Measurements from ENCODE around the gene FDPS.

DNA sequence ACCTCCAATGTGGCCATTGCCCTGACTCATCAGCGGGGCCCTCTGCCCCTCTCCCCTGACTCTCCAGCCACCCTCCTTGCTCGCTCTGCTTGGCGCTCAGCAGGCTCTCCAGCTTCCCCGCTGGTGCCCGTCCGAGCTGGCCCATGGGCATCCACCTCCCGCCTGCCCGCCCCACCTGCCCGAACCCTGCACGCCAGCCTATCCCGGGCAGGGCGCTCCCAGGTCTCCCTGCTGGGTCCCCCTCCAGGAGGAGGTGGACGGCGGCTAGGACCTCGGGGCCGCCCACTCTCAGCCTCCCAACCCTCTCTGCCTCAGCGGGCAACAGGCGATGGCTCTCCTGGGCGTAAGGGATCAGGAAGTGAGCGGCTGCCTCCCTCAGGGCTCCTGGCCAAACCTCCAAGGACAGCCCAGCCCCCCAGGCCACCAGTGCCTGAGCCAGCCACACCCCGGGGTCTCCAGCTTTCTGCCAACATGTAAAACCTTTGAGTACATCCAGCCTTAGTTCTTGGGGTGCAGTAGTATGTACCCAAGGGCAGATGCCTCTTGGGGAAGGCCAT is 20.6 kb upstream of the FDPS start:
- TF ChIP-seq, protein P1, sequence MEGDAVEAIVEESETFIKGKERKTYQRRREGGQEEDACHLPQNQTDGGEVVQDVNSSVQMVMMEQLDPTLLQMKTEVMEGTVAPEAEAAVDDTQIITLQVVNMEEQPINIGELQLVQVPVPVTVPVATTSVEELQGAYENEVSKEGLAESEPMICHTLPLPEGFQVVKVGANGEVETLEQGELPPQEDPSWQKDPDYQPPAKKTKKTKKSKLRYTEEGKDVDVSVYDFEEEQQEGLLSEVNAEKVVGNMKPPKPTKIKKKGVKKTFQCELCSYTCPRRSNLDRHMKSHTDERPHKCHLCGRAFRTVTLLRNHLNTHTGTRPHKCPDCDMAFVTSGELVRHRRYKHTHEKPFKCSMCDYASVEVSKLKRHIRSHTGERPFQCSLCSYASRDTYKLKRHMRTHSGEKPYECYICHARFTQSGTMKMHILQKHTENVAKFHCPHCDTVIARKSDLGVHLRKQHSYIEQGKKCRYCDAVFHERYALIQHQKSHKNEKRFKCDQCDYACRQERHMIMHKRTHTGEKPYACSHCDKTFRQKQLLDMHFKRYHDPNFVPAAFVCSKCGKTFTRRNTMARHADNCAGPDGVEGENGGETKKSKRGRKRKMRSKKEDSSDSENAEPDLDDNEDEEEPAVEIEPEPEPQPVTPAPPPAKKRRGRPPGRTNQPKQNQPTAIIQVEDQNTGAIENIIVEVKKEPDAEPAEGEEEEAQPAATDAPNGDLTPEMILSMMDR (IDR thresholded peaks at IDR 0.05; ENCODE audit: low read depth, low read length, missing input control): no peak
- TF ChIP-seq RAD21 (IDR thresholded peaks at IDR 0.05): no peak
- TF ChIP-seq EGR1 (IDR thresholded peaks at IDR 0.05; ENCODE audit: low read depth in 2 of 2): no peak
- TF ChIP-seq, protein P2, sequence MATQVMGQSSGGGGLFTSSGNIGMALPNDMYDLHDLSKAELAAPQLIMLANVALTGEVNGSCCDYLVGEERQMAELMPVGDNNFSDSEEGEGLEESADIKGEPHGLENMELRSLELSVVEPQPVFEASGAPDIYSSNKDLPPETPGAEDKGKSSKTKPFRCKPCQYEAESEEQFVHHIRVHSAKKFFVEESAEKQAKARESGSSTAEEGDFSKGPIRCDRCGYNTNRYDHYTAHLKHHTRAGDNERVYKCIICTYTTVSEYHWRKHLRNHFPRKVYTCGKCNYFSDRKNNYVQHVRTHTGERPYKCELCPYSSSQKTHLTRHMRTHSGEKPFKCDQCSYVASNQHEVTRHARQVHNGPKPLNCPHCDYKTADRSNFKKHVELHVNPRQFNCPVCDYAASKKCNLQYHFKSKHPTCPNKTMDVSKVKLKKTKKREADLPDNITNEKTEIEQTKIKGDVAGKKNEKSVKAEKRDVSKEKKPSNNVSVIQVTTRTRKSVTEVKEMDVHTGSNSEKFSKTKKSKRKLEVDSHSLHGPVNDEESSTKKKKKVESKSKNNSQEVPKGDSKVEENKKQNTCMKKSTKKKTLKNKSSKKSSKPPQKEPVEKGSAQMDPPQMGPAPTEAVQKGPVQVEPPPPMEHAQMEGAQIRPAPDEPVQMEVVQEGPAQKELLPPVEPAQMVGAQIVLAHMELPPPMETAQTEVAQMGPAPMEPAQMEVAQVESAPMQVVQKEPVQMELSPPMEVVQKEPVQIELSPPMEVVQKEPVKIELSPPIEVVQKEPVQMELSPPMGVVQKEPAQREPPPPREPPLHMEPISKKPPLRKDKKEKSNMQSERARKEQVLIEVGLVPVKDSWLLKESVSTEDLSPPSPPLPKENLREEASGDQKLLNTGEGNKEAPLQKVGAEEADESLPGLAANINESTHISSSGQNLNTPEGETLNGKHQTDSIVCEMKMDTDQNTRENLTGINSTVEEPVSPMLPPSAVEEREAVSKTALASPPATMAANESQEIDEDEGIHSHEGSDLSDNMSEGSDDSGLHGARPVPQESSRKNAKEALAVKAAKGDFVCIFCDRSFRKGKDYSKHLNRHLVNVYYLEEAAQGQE (IDR thresholded peaks at IDR 0.05): no peak
- TF ChIP-seq GABPA (IDR thresholded peaks at IDR 0.05 in 1 of 2, conservative IDR thresholded peaks at IDR 0.05 in 1 of 2): no peak
- no peak for TF ChIP-seq YY1 (IDR thresholded peaks at IDR 0.05)
- TF ChIP-seq, protein P3, sequence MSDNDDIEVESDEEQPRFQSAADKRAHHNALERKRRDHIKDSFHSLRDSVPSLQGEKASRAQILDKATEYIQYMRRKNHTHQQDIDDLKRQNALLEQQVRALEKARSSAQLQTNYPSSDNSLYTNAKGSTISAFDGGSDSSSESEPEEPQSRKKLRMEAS (IDR thresholded peaks at IDR 0.05): no peak
- TF ChIP-seq TAF1 (conservative IDR thresholded peaks at IDR 0.05): no peak
- no peak for TF ChIP-seq JUND (IDR thresholded peaks at IDR 0.05)
- TF ChIP-seq SP1 (IDR thresholded peaks at IDR 0.05): no peak
- no peak for TF ChIP-seq FOXA2 (IDR thresholded peaks at IDR 0.05)
- no peak for TF ChIP-seq HNF4G (IDR thresholded peaks at IDR 0.05)
- TF ChIP-seq, protein P4, sequence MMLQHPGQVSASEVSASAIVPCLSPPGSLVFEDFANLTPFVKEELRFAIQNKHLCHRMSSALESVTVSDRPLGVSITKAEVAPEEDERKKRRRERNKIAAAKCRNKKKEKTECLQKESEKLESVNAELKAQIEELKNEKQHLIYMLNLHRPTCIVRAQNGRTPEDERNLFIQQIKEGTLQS (IDR thresholded peaks at IDR 0.05): no peak
- TF ChIP-seq, protein P5, sequence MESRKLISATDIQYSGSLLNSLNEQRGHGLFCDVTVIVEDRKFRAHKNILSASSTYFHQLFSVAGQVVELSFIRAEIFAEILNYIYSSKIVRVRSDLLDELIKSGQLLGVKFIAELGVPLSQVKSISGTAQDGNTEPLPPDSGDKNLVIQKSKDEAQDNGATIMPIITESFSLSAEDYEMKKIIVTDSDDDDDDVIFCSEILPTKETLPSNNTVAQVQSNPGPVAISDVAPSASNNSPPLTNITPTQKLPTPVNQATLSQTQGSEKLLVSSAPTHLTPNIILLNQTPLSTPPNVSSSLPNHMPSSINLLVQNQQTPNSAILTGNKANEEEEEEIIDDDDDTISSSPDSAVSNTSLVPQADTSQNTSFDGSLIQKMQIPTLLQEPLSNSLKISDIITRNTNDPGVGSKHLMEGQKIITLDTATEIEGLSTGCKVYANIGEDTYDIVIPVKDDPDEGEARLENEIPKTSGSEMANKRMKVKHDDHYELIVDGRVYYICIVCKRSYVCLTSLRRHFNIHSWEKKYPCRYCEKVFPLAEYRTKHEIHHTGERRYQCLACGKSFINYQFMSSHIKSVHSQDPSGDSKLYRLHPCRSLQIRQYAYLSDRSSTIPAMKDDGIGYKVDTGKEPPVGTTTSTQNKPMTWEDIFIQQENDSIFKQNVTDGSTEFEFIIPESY (IDR thresholded peaks at IDR 0.05): no peak
